Measurements from ENCODE around the gene ADGRB3.
"Not testable (repeated sequence)": the region's sequence is repeated elsewhere in the genome, so short reads cannot be mapped to it uniquely, and the experiment has no call there.

The ADGRB3 gene

GRCh38 chr6:69064226-69064625 lies 429.1 kb downstream of the ADGRB3 start:
- FAIRE-seq, result no peak

- FAIRE-seq, result no peak
These were observed 434.8 kb downstream of the ADGRB3 start for GRCh38 chr6:69069881-69070280.

GRCh38 chr6:69072796-69073195 lies 437.7 kb downstream of the ADGRB3 start:
- FAIRE-seq, result no peak

GRCh38 chr6:69084746-69085335 lies 449.8 kb downstream of the ADGRB3 start:
- no peak for FAIRE-seq

GRCh38 chr6:69086689-69087088 lies 451.6 kb downstream of the ADGRB3 start:
- no peak for FAIRE-seq

- FAIRE-seq, result no peak
These were observed 454.5 kb downstream of the ADGRB3 start for GRCh38 chr6:69089539-69089938.

GRCh38 chr6:69090132-69090531 lies 455.1 kb downstream of the ADGRB3 start:
- FAIRE-seq, result no peak

- no peak for FAIRE-seq
These were observed 461.6 kb downstream of the ADGRB3 start for GRCh38 chr6:69096681-69097080.

GRCh38 chr6:69097948-69098347 lies 462.9 kb downstream of the ADGRB3 start:
- FAIRE-seq, result no peak

GRCh38 chr6:69098910-69099309 lies 463.8 kb downstream of the ADGRB3 start:
- no peak for FAIRE-seq

GRCh38 chr6:69100772-69101171 lies 465.7 kb downstream of the ADGRB3 start:
- FAIRE-seq, result no peak

GRCh38 chr6:69102416-69102815 lies 467.3 kb downstream of the ADGRB3 start:
- FAIRE-seq, result no peak

- FAIRE-seq, result no peak
These were observed 470.2 kb downstream of the ADGRB3 start for GRCh38 chr6:69105288-69105687.

- no peak for FAIRE-seq
These were observed 471.4 kb downstream of the ADGRB3 start for GRCh38 chr6:69106511-69106910.

GRCh38 chr6:69111301-69111700 lies 476.2 kb downstream of the ADGRB3 start:
- FAIRE-seq, result no peak

- no peak for FAIRE-seq
These were observed 481.6 kb downstream of the ADGRB3 start for GRCh38 chr6:69116658-69117057.

- not testable (repeated sequence) for FAIRE-seq
These were observed 486.7 kb downstream of the ADGRB3 start for GRCh38 chr6:69121461-69122406.

GRCh38 chr6:69122407-69122773 lies 487.3 kb downstream of the ADGRB3 start:
- no peak for FAIRE-seq

GRCh38 chr6:69128411-69128810 lies 493.3 kb downstream of the ADGRB3 start:
- FAIRE-seq, result no peak

GRCh38 chr6:69129046-69129445 lies 494.0 kb downstream of the ADGRB3 start:
- FAIRE-seq, result no peak

- FAIRE-seq, result no peak
These were observed 500.8 kb downstream of the ADGRB3 start for GRCh38 chr6:69135927-69136326.

GRCh38 chr6:69138148-69138547 lies 503.1 kb downstream of the ADGRB3 start:
- no peak for FAIRE-seq

GRCh38 chr6:69138893-69139494 lies 503.9 kb downstream of the ADGRB3 start:
- FAIRE-seq, result no peak

GRCh38 chr6:69145062-69145461 lies 510.0 kb downstream of the ADGRB3 start:
- FAIRE-seq, result no peak
